HepG2 (cell line): ENCODE data around the gene AUP1. TPM values are rescaled to one million over a fixed set of nuclear protein-coding genes. Genes with fewer than 3 reads are reported as not detected.

Experiments
- ARID5B ChIP-seq: IDR thresholded peaks from 2 replicates; pipeline ENCODE4 v1.4.0; 2020; ENCODE audit warnings: mild to moderate bottlenecking, missing genetic modification reagents
- E2F2 ChIP-seq: sonication (generic); formaldehyde crosslinking; IDR thresholded peaks from 2 replicates; pipeline ENCODE4 v1.4.0; 2020; ENCODE audit warnings: missing genetic modification reagents, borderline replicate concordance
- EZH2 ChIP-seq: conservative IDR thresholded peaks from 2 replicates; pipeline ENCODE4 v1.6.1; 2012; ENCODE audit warnings: mild to moderate bottlenecking, low read depth, low read length, moderate library complexity
- HMG20B ChIP-seq: conservative IDR thresholded peaks from 2 replicates; pipeline ENCODE4 v1.6.1; 2016; ENCODE audit warnings: missing genetic modification reagents, missing compliant biosample characterization
- ISL2 ChIP-seq: sonication (generic); formaldehyde crosslinking; IDR thresholded peaks from 2 replicates; pipeline ENCODE4 v1.5.0; 2020; ENCODE audit warnings: missing genetic modification reagents
- MIER3 ChIP-seq: IDR thresholded peaks from 2 replicates; pipeline ENCODE4 v1.6.1; 2016; ENCODE audit warnings: missing compliant biosample characterization, borderline replicate concordance
- MLX ChIP-seq: IDR thresholded peaks from 2 replicates; pipeline ENCODE4 v1.6.1; 2016
- MTF2 ChIP-seq: sonication (generic); formaldehyde crosslinking; IDR thresholded peaks from 2 replicates; pipeline ENCODE4 v1.5.0; 2020; ENCODE audit warnings: missing genetic modification reagents, borderline replicate concordance
- RBM39 ChIP-seq: fragments of 200-400 bp; formaldehyde crosslinking; IDR thresholded peaks from one replicate; pipeline ENCODE4 v1.6.1; 2018; ENCODE audit warnings: antibody characterized with exemption, mild to moderate bottlenecking, low read depth, low read length; ENCODE audit not compliant: poor library complexity, severe bottlenecking
- RXRA ChIP-seq: sonication (generic); formaldehyde crosslinking; IDR thresholded peaks from 2 replicates; pipeline ENCODE4 v1.5.1; 2020; ENCODE audit warnings: missing genetic modification reagents
- ZBTB46 ChIP-seq: sonication (generic); formaldehyde crosslinking; IDR thresholded peaks from 2 replicates; pipeline ENCODE4 v1.4.0; 2020; ENCODE audit warnings: mild to moderate bottlenecking, missing genetic modification reagents, borderline replicate concordance
- ZNF136 ChIP-seq: sonication (generic); formaldehyde crosslinking; IDR thresholded peaks from 2 replicates; pipeline ENCODE4 v1.8.1; 2022; ENCODE audit warnings: low read depth, mild to moderate bottlenecking, moderate library complexity, missing genetic modification reagents
- ZNF333 ChIP-seq: sonication (generic); formaldehyde crosslinking; IDR thresholded peaks from 2 replicates; pipeline ENCODE4 v1.4.0; 2020; ENCODE audit warnings: mild to moderate bottlenecking, missing genetic modification reagents, borderline replicate concordance
- ZNF652 ChIP-seq: IDR thresholded peaks from 2 replicates; pipeline ENCODE4 v1.6.1; 2016; ENCODE audit warnings: low read depth, borderline replicate concordance
- ZNF720 ChIP-seq: sonication (generic); formaldehyde crosslinking; IDR thresholded peaks from 2 replicates; pipeline ENCODE4 v1.4.0; 2020; ENCODE audit warnings: missing genetic modification reagents
- ZNF747 ChIP-seq: sonication (generic); formaldehyde crosslinking; IDR thresholded peaks from 2 replicates; pipeline ENCODE4 v1.8.1; 2023; ENCODE audit warnings: missing genetic modification reagents, mild to moderate bottlenecking, borderline replicate concordance
- ZNF772 ChIP-seq: sonication (generic); formaldehyde crosslinking; IDR thresholded peaks from 2 replicates; pipeline ENCODE4 v1.5.0; 2020; ENCODE audit warnings: mild to moderate bottlenecking, missing genetic modification reagents
- polyA plus RNA-seq, 8 experiments: library from polyadenylated mRNA; depleted of rRNA in 3 of 8; stranded (reverse) in 7 of 8; unstranded in 1 of 8; fragments of >200 nt; fragmentation: Illumina TruSeq in 4 of 8; extraction: Trizol in 4 of 8; gene quantifications; 2 replicates each; pipeline versions ENCODE4 v1.2.1 to v1.2.3, GENCODE V29; 2011 to 2016; ENCODE audit warnings: low read depth in 4 of 8, missing spikeins in 1 of 8, mixed read lengths in 1 of 8; ENCODE audit not compliant: insufficient read depth in 1 of 8
- total RNA-seq, 5 experiments: library from RNA; depleted of rRNA; stranded (reverse); fragments of >200 nt; fragmentation: Illumina TruSeq; extraction: Trizol; gene quantifications; 2 replicates each; pipeline ENCODE4 v1.2.3, GENCODE V29; 2016; ENCODE audit warnings: low read depth in 1 of 5

AUP1 gene
- total and polyA plus RNA-seq, 2 of the 13 experiments (the other 11 are each of a cell fraction or from before 2014, with no cell fraction given) = 174 to 267 TPM

GRCh38 chr2:74548285-74548899 is 18.9 kb upstream of the AUP1 start (continued):
- no peak for TF ChIP-seq E2F2 (CRISPR knock-in tag)
- 0 out of 2 replicates have a peak, but pooled peaks have one; percentile 31 for TF ChIP-seq EZH2
- no peak for TF ChIP-seq ISL2 (CRISPR knock-in tag)
- TF ChIP-seq MLX (CRISPR knock-in tag) = no peak
- TF ChIP-seq ZBTB46 (CRISPR knock-in tag) = 0 out of 2 replicates have a peak, but pooled peaks have one; percentile 12
- no peak for TF ChIP-seq ARID5B (CRISPR knock-in tag)
- TF ChIP-seq RBM39 = no peak
- TF ChIP-seq MTF2 (CRISPR knock-in tag) = 0 out of 2 replicates have a peak, but pooled peaks have one; percentile 86
- TF ChIP-seq RXRA (CRISPR knock-in tag) = no peak
- TF ChIP-seq ZNF720 (CRISPR knock-in tag) = no peak
- TF ChIP-seq ZNF747 (CRISPR knock-in tag) = no peak
- TF ChIP-seq ZNF772 (CRISPR knock-in tag) = no peak
- no peak for TF ChIP-seq MIER3
- peak; percentile 90 for TF ChIP-seq ZNF333 (CRISPR knock-in tag)
- TF ChIP-seq ZNF136 (CRISPR knock-in tag) = no peak
- no peak for TF ChIP-seq ZNF652 (CRISPR knock-in tag)
- no peak for TF ChIP-seq HMG20B (CRISPR knock-in tag)
